Islet of Langerhans (tissue), 1 donor: ENCODE measurements around the gene SCUBE3.

ENCODE experiments used
- FAIRE-seq: peaks from one replicate; lab custom pipeline; 2011; peaks lifted over from hg19 to GRCh38; lab: Jason Lieb, UNC

Gene SCUBE3

DNA sequence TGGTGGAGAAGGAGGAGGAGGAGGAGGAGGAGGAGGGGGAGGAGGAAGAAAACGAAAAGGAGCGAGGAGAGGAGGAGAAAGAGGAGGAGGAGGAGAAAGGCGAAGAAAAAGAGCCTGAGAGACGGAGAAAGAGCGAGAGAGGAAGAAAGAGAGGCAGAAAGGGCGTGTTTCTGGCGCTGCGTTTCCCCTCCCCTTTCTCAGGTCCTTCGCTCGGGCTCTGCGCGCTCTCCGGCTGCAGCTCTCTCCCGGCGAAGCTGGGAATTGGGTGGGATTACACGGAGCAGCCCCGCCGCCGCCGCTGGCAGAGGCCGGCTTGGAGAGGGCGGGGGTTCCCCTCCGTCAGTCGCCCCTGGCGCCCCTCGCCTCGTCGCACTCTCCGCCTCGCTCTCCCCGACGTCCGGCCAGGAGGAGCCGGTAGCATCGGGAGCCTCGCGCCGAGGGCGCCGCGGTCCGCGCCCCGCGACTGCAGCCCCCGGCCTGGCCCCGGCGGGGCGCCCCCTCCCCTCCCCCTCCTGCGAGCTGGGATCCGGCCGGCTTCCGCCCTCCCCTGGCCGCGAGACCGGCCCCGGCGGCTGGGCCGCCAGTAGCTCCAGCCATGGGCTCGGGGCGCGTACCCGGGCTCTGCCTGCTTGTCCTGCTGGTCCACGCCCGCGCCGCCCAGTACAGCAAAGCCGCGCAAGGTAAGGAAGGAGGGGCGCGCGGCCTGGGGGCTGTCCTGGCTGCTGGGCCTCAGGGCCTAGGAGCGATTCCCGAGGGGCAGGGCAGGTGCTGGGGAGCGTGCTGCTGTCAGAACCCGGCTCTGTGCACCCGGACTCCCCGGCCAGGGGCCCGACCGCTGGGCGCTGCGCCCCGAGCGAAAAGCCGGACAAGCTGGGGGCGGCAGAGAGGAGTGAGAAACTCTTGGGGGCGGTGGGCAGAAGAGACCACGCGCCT lies at the start of gene SCUBE3:
Gene SCUBE3, plus strand, starts transcription at position 133 of the 933 bp plus-strand sequence. Its CDS starts 463 bp downstream, at position 596.
- FAIRE-seq, result no peak

DNA sequence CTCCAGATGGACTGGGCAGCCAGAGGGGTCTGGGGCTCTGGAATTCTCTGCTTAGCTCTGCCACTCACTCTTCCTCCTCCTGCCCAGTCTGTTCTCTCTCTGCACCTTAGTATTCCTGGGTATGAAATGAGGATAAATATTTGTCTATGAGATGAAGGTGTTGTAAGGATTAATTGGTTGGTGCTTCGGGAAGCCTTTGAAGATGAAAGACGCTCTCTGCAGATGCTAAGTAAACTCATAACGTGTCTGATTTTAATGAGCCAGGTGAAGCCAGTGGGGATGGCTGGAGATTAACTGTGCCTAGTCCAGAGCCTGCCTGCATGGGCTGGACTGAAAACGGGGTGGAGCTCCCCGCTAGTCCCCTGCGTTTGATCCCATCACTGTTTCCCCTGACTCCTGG lies 49.5 kb upstream of the SCUBE3 start:
- no peak for FAIRE-seq

DNA sequence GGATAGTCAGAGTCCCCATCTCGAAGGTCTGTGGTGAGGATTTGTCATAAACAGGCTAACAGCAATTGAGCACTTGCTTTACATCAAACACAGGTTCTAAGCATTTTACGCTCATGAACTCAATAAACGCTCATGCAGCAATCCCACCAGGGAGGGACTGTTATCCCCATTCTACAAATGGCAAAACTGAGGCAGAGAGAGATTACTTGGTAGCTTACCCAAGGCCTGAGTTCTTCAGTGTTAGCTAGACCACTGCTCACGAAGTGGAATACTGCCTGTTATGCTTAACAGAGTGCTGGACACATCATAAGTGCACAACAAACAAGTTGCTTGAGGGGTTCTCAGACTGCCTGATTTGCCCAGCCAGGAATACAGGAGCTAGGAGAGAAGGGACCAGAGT lies 48.9 kb upstream of the SCUBE3 start:
- FAIRE-seq, result no peak

DNA sequence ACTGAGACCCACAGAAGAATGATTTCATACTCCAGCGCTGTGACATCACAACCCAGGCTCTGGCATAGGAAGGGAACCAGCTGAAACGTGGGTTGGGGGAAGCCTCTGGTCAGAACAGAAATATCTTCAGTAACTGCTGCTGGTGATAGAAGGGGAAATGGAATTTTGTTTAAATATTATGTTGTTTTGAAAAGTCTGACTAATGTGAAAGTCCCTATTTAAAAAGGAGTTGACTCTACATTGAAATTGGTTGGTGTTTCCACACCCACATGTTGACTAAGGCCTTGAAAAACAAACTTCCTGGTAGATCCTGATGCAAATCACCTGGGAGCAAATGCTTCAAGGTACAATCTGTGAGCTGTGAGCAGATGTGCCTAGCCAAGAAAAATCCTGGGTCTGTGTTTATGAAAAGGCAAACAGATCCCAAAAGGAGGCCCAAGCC lies 48.1 kb upstream of the SCUBE3 start:
- peak; percentile 47 for FAIRE-seq

DNA sequence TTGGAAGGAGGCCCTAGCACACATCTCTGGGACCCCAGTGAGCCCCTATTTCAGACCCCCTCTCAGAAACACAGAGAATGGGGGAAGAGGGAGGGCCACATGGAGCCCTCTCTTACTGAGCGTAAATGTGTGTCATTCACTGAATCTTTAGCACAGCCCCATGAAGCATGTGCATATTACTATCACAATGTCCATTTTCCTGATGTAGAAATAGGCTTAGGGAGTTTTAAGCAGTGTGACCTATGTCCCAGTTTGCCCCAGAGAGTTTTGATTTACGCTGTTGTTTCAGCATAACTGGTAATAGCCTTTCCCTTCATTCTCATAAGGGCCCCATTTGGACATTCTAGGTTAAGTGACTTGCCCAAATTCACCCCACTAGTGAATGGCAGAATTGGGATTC lies 47.6 kb upstream of the SCUBE3 start:
- FAIRE-seq, result no peak

DNA sequence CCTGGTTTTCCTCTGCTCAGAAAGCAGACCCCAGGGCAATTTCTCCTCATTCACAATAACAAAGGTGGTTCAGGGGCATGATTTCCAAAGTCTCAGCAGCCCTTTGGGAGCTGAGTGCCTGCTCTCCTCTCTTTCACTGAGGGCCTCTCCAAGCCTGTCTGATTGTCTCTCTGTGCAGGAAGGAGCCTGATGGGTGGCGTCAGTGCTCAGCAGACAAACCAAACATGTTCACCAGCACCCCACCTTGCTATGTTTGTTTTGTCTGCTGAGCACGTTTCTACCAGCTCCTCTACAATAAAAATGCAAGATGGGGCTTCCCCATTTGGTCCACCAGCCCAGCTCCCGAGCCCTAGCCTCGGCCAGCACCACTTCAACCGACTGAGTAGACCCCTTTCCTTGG lies 47.2 kb upstream of the SCUBE3 start:
- FAIRE-seq, result no peak

DNA sequence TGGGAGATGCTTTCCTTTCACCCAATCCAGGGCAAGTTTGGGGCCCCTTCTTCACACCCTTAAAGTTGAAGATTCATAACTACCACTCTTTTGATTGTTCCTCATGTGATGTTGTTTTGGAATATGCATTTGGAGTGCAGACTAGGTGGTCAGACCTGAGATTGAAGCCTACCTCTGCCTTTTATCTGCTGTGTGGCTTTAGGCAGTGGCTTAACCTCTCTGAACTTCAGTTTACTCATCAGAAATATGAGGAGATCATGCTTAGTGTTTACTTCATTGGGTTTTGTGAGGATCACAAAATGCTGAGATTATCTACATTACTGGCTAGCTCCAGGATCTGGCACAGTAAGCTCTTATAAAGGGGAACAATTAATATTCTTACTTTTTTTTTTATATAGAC lies 46.3 kb upstream of the SCUBE3 start:
- FAIRE-seq, result no peak

DNA sequence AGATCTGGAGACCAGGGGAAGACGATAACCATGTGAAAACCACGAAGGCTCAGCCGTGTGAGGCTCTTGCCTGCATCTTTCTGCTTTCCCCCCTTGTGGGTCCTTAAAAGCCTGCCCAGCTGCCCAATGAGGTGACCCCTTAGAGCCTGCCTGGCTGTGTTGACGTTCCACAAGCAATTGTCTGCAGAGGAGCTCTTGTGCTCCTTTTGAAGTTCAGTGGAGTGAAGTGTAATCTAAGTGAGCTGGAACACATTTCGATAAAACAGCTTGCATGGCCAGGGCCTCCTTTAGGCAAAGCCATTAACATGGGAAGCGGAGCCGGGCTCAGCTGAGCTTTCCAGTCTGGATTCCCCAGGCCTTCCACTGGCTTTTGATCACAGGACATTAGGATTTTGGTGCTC lies 45.3 kb upstream of the SCUBE3 start:
- no peak for FAIRE-seq

DNA sequence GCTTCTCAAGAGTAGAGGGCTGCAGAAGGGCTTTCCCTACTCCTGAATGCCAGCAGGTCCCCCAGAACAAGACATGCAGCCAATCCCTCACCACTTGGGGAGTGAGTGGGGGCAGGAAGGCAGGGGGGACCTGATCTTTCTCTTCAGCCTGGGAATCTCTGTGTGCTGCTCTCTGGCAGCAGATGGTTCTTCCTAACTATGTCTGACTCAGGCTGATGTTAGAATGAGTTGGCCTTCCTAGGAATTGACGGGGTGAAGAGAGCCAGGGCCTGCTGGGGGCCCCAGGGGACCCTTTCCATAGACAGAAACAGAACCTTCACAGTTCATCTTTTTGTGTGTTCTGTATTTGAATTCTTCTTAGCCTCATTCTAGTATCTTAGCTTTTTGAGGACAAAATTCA lies 43.6 kb upstream of the SCUBE3 start:
- FAIRE-seq, result no peak

DNA sequence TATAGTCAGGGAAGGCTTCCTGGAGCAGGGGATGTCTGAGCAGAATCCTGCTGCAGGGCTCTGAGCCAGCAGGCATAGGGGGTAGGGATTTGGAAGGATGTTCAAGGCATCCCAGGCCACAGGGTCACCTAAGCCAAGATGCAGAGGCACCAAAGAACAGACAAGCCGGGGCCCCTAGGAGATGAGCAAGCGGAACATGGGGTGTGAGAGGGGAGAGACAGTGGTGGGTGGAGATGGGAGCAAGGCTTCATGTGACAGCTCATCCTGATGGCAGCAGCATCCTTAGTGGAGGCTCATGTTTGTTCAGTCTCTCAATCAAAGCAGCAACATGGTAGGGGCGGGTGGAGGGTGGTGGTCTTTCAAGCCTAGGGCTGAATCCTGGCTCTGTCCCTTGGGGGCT lies 42.9 kb upstream of the SCUBE3 start:
- no peak for FAIRE-seq

DNA sequence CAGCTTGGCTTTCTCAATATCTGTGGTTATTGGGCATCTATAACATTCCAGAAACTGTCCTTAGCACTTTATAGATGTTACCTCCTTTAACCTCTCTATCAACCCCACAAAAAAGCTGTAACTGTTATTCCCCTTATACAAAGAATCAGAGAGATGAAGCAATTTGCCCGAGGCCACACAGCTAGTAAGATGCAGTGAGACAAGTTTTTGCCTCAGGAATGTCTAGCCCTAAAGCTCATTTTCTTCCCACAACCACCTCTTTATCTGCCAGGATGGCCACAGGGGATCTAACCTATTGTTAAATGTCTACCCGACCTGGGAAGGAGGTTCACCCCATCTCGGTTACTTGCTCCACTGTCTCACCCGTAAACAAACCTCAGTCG lies 40.7 kb upstream of the SCUBE3 start:
- FAIRE-seq, result no peak

DNA sequence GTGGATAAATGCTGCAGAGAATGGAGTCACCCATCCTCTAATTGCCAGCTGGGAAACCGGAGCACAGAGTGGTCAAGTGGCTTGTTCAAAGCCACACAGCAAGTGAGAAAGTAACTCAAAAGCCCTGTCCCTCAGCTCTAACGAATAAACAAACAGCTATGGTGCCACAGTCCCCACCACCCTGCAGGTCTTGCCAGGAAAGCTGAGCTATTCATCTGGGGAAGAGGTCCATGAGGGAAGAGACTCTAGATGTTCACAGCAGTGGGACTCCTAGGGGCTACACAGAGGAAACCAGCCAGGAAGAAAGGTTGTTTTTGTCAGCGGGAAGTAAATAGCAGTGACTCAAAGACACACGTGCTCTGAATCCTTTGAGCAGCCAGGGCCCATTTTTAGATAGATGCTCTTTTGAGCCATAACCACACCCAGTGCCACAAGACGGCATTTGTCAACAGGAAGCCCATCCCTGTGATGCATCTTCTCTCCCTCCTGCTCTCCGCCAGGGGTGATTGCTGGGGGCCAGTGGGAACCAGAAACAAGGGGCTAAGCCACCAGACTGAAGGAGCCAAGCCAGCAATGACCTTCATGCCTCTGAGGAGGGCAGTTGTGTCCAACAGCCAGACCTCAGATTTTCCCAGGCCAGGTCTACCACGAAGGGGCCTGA lies 40.2 kb upstream of the SCUBE3 start:
- no peak for FAIRE-seq

DNA sequence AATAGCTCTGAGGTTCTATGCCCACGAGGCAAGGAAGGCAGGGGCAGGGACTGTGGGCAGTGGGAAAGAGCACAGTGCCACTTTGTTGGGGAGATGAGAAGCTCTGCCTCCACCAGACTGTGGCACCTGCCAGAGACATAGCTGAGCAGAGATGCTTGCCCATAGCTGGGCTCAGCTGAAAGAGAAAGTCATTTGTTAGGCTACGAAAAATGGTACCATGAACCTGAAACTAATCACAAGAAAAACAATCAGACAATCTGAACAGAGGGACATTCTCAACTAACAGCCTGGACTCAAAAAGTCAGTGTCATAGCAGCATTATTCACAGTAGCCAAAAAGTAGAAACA lies 39.7 kb upstream of the SCUBE3 start:
- FAIRE-seq, result no peak

DNA sequence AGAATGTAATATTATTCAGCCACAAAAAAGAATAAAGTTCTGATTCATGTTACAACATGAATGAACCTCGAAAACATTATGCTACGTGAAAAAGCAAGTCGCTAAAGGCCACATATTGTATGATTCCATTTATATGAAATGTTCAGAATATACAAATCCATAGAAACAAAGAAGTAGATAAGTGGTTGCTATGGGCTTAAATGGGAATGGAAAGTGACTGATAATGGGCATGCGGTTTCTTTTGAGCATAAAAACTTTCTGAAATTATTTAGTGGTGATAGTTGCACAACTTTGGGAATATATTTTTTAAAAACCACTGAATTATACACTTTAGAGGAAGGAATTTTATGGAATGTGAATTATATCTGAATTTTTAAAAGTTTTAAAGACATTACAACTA lies 39.3 kb upstream of the SCUBE3 start:
- FAIRE-seq, result no peak

DNA sequence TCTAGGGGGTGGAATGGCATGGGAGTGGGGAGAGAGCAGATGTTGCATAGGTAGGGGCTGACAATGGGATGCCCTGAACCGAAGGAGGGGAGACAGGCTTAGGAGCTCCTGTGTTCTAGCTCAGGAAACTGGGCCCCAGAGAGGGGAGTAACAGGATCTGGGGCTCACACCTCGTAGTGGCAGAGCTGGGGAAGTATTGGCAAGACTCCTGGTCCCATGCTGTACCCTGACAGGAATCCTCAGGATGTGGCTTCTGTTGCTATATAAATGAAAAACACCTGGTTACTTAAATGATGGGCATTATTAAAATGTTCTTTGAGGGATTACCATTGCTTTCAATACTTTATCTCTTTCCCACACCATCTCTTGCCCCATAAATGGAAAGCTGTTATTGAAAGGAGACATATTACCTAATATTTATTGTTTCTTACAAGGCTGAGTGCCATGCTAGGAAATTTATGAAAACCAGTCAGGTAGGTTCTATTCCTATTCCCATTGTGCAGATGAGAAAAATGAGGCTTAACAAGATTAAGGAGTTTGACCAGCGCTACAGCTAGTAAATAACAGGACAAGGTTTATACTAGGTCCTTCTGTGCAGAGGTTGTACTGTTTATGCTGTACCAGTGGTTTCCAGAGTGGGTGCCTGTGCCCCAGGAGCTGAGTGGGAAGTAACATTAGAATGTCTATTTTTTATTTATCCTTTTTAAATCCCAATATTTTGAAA lies 37.3 kb upstream of the SCUBE3 start:
- no peak for FAIRE-seq

DNA sequence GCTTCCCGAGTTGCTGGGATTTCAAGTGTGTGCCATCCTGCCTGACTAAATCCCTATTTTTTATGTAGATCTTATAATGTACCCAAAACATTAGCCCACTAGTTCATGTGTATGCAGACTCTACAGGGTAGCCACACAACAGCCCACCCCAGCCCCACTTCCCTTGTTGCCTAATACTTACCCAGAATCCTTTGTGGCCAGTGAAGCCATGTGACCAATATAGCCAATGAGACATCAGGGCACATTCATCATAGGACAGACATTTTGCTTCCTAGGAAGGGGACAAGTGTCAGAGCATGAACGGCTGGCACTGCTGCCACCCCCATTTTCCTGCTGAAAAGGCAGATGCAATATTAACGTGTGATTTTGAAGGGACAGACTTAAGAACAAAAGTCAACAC lies 36.6 kb upstream of the SCUBE3 start:
- FAIRE-seq, result no peak

DNA sequence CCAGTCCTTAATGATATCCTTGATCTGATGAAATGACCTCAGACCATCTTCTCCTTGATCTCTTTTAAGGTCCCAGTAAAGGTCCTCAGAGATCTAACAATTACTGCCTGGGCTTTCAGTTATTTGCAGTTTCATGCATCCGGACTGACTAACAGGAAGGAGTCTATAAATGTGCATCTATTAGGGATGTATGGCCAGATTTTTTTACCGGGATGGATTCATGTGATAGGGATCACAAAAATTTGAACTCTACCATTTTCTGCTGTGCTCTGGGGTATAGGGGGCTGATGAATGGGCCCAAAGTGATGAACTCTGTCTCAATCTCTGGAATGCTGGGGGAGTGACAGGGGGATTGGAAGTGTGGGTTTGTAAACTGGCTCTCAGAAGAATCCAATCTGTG lies 36.2 kb upstream of the SCUBE3 start:
- no peak for FAIRE-seq

DNA sequence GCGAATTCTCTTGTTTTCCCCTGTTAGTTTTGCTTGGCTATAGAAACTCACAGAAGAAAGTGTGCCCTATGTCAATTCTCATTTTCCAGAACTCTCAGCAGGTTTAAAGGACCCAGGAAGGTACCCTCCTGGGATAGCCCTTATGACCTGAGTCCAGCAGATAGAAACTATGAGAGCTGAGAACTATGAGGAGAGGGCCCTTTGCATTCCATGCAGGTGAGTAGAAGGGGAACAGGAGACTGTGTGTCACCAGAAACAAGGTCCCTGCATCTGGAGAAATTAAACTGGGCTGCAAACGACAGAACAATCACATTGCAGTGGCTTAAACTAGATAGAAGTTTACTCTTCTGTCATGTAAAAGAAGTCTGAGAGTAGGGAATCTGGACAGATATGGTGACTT lies 35.7 kb upstream of the SCUBE3 start:
- no peak for FAIRE-seq

DNA sequence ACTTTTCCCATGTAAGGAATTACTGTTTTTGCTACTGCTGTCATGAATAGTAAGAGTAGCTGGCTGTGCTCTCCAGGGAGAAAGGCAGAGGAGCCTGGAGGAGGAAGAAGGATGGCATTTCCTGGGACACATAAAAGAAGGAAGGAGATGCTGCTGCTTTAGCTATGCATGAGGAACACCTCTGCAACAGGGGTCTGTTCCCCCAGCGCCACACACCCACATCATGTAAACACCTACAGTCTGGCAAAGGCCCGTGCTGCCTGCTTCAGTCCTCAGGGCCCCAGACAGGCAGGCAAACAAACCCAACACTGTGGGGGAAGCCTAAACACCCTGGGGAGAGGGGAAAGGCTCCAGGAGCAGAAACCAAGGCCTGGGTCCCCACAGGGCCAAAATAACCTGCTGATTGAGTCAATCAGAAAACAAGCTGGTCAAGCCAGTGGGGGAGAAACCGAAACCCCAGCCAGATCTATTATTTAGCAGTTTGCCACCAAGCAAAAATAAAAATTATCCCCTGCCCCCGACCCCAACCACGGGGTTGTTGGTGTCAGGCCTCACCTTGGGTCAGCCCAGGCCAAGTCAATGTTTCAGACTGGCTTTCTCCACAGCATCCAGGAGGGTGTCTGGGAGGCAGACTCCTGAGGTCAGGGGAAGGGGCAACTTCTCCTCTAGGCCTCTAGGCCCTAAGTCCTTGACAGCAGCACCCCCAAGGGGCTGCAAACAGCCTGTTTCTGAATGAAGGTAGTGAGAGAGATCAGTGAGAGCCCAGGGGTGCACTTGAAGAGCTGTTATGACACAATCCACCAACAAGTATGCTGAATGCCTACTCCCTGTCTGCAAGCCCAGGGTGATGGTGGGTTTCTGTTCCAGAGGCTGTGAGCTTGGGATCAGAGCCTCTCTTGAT lies 34.6 kb upstream of the SCUBE3 start:
- FAIRE-seq, result no peak

DNA sequence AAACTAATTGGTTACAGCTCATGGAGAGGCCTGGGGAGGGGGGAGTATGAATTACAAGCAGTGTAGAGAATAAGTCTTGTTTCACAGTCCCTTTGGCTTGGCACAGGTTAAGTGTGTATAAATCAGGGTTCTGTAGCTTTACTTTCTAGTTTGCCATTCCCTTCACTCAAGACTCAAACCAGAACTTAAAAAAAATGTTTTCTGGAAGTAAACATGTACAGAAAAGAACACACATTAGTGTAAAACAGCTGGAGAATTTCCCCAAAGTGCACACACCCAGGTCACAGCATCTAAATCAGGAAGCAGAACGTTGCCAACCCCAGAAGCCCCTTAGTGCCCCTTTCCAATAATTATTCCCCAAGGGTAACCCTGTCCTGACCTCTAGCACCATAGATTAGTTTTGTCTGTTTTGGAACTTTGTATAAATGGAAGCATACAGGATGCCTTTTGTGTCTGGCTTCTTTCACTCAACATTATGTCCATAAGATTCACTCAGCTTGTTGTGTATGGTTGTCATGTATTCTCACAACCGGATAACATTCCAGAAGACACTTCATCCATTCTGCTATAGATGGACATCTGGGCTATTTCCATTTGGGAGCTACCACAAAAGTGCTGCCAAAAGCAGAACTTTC lies 33.7 kb upstream of the SCUBE3 start:
- FAIRE-seq, result no peak

DNA sequence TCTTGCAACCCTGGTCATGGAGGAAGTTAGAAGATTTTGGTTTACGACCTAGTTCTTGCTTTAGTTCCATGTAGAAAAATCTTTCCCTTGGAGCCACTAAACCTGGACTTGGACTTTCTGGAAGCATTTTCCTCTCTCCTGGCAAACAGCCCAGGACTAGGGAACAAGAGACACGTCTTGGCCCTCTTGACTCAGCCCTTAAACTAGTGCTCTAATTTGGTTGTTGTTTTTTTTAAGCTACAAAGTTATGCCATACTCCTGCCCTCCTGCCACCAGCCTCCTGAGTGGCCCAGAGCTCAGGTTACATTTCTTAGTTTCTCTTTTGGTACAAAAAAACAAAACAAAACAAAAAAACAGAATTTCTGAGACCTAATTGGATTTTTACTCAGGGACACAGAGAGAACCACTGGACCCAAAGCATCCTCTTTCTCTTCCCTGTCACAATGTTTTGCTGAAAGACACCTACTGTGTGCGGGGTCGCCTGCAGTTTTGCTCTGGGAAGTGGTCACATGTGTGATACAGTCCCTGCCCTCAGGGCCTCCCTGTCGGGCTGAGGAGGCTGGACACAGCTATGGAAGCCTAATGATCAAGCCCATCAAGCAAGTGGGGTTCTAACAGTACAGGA lies 32.3 kb upstream of the SCUBE3 start:
- FAIRE-seq, result no peak
